Measurements from ENCODE around the gene MUSK. TPM values are rescaled to one million over a fixed set of nuclear protein-coding genes. Genes with fewer than 3 reads are reported as not detected.
"Not testable (repeated sequence)": the region's sequence is repeated elsewhere in the genome, so short reads cannot be mapped to it uniquely, and the experiment has no call there.

Gene MUSK
- polyA plus RNA-seq, 2 donors: 0.14 to 0.20 TPM

DNA sequence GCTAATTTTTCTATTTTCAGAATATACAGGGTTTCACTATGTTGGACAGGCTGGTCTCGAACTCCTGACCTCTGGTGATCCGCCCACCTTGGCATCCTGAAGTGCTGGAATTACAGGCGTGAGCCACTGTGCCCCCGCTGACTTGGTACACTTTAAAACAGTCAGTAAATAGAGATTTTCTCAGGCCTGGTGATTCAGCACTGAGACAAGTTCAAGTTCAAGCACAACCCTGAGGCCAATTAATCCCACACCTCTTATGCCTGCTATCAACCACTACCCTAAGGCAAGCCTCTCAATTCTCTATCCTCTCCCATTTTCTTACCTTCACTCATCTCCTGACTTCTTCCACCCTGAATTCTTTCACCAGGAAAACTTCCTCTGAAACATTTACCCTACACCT lies 18.9 kb downstream of the MUSK start:
- Histone ChIP-seq H3K36me3 (ENCODE audit: control insufficient read depth in 2 of 2, insufficient read depth in 2 of 2, low read length in 1 of 2) (no peaks in the 10 kb centered on the region), H3K27me3 (ENCODE audit: control insufficient read depth in 1 of 2, insufficient read depth in 2 of 2, low read length in 2 of 2) (no peaks in the 10 kb centered on the region), H3K27ac (ENCODE audit: low read depth in 2 of 2, low read length in 1 of 2) (no peak overlapping the region), H3K9me3 (ENCODE audit: control insufficient read depth in 2 of 2, insufficient read depth in 1 of 2, low read depth in 1 of 2, low read length in 1 of 2) (no peaks in the 10 kb centered on the region), H3K4me1 (ENCODE audit: control insufficient read depth in 2 of 2, insufficient read depth in 2 of 2, low read length in 1 of 2) (no peaks in the 10 kb centered on the region), H3K4me3 (ENCODE audit: low read depth in 1 of 2, low read length in 2 of 2) (no peak overlapping the region)
- WGBS, 2 donors: 62 to 74% methylated on average over 4 of the region's 4 CpGs

DNA sequence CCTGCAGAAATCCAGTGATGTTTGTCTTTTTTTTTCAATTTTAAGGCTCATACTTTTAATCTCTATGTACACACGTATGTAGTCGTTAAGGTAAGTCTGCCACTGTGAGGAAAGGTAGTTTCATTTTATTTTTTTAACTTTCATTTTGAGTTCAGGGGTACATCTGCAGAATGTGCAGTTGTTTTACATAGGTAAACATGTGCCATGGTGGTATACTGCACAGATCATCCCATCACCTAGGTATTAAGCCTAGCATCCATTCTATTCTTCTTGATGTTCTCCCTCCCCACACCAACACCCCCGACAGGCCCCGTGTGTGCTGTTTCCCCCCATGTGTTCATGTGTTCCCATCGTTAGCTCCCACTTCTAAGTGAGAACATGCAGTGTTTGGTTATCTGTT lies 19.7 kb downstream of the MUSK start:
- H3K9me3 ChIP-seq (ENCODE audit: control insufficient read depth in 2 of 2, insufficient read depth in 1 of 2, low read depth in 1 of 2, low read length in 1 of 2): no peaks in the 10 kb centered on the region
- no peak overlapping the region for H3K4me3 ChIP-seq (ENCODE audit: low read depth in 1 of 2, low read length in 2 of 2)
- H3K36me3 ChIP-seq (ENCODE audit: control insufficient read depth in 2 of 2, insufficient read depth in 2 of 2, low read length in 1 of 2): no peaks in the 10 kb centered on the region
- H3K27me3 ChIP-seq (ENCODE audit: control insufficient read depth in 1 of 2, insufficient read depth in 2 of 2, low read length in 2 of 2): no peaks in the 10 kb centered on the region
- no peak overlapping the region for H3K27ac ChIP-seq (ENCODE audit: low read depth in 2 of 2, low read length in 1 of 2)
- no peaks in the 10 kb centered on the region for H3K4me1 ChIP-seq (ENCODE audit: control insufficient read depth in 2 of 2, insufficient read depth in 2 of 2, low read length in 1 of 2)
- WGBS, 2 donors: 84 to 90% methylated on average over 5 of the region's 5 CpGs

DNA sequence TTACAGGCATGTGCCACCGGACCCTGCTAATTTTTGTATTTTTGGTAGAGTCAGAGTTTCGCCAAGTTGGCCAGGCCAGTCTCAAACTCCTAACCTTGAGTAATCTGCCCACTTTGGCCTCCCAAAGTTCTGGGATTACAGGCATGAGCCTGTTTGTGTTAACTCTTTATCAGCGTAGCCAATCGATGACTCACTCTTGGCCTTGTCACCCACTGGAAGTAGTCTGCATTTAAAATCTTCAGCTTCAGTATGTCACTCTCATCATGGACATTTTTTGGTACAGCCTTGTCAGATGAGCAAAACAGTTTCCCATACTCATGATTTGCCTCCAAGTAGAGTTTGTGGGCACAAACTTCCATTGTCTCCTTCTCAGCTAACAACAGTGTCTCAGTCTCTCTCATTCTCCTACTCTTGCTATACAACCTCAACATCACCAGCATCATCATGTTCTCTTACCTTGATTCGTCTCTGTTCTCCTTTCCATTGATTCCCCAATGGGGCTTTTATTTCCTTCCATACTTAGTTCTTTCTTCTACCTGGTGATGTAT lies 22.5 kb downstream of the MUSK start:
- H3K4me1 ChIP-seq (ENCODE audit: control insufficient read depth in 2 of 2, insufficient read depth in 2 of 2, low read length in 1 of 2): no peaks in the 10 kb centered on the region
- H3K36me3 ChIP-seq (ENCODE audit: control insufficient read depth in 2 of 2, insufficient read depth in 2 of 2, low read length in 1 of 2): no peaks in the 10 kb centered on the region
- H3K4me3 ChIP-seq (ENCODE audit: low read depth in 1 of 2, low read length in 2 of 2): no peak overlapping the region
- H3K27ac ChIP-seq (ENCODE audit: low read depth in 2 of 2, low read length in 1 of 2): no peak overlapping the region
- H3K9me3 ChIP-seq (ENCODE audit: control insufficient read depth in 2 of 2, insufficient read depth in 1 of 2, low read depth in 1 of 2, low read length in 1 of 2): no peaks in the 10 kb centered on the region
- WGBS, 2 donors: 86 to 89% methylated on average over 5 of the region's 5 CpGs
- no peaks in the 10 kb centered on the region for H3K27me3 ChIP-seq (ENCODE audit: control insufficient read depth in 1 of 2, insufficient read depth in 2 of 2, low read length in 2 of 2)

DNA sequence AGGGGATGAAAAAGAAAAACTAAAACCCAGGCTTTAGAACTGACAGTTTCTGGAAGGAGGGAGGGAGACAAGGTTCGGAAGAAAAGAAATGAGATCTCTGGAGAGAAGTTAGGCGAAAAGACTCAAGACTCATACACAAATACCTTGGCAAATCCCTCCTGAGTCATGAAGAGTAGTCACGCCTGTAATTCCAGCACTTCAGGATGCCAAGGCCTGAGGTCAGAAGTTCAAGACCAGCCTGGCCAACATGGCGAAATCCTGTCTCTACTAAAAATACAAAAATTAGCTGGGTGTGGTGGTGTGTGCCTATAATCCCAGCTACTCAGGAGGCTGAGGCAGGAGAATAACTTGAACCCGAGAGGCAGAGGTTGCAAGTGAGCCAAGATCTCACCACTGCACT lies 27.3 kb downstream of the MUSK start:
- H3K27ac ChIP-seq (ENCODE audit: low read depth in 2 of 2, low read length in 1 of 2); H3K27me3 ChIP-seq (ENCODE audit: control insufficient read depth in 1 of 2, insufficient read depth in 2 of 2, low read length in 2 of 2); H3K4me3 ChIP-seq (ENCODE audit: low read depth in 1 of 2, low read length in 2 of 2); H3K9me3 ChIP-seq (ENCODE audit: control insufficient read depth in 2 of 2, insufficient read depth in 1 of 2, low read depth in 1 of 2, low read length in 1 of 2); H3K36me3 ChIP-seq (ENCODE audit: control insufficient read depth in 2 of 2, insufficient read depth in 2 of 2, low read length in 1 of 2); H3K4me1 ChIP-seq (ENCODE audit: control insufficient read depth in 2 of 2, insufficient read depth in 2 of 2, low read length in 1 of 2): not testable (repeated sequence)
- WGBS, 2 donors: 44 to 72% methylated on average over 5 of the region's 5 CpGs

DNA sequence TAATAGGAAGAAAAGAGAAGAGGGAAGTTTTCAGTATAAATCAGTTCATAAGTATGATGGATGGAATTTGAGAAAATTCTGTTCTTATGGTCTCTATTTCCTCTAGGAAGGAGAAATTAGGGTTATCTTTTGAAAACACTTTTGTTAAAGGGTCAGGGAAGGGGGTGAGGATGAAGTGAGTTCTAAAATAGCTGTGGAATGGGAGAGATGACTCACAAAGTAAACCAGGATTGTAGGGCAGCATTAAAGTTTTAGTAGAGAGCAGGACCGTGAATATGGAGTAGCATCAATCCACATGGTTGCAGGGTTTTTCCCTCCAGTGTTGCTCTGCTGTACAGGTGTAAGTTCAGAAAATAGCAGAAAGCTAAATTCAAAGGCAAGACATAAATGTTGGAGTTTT lies 32.4 kb downstream of the MUSK start:
- Histone ChIP-seq H3K9me3 (ENCODE audit: control insufficient read depth in 2 of 2, insufficient read depth in 1 of 2, low read depth in 1 of 2, low read length in 1 of 2) (no peaks in the 10 kb centered on the region), H3K4me1 (ENCODE audit: control insufficient read depth in 2 of 2, insufficient read depth in 2 of 2, low read length in 1 of 2) (no peaks in the 10 kb centered on the region)
- WGBS, 2 donors: 53 to 54% methylated on average over 1 of the region's 1 CpG

DNA sequence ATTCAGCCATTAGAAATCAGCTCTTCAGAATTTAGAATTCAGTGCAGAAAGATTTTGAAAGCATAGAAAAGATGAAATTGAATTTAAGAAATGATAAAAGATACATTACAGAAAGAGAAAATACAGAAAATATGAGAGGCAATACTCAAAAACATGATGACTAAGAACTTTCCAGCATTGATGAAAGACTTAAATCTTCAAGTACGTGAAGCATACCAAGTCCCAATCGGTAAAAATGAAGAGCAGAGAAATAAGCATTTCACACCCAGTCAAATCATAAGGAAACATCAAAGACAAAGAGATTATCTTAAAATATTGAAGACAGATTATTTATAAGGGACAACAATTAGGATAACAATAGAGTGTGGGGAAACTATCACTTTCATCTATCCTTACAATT lies 35.1 kb downstream of the MUSK start:
- H3K9me3 ChIP-seq (ENCODE audit: control insufficient read depth in 2 of 2, insufficient read depth in 1 of 2, low read depth in 1 of 2, low read length in 1 of 2): no peaks in the 10 kb centered on the region
- H3K4me3 ChIP-seq (ENCODE audit: low read depth in 1 of 2, low read length in 2 of 2): no peak overlapping the region
- no peaks in the 10 kb centered on the region for H3K4me1 ChIP-seq (ENCODE audit: control insufficient read depth in 2 of 2, insufficient read depth in 2 of 2, low read length in 1 of 2)
- H3K27ac ChIP-seq (ENCODE audit: low read depth in 2 of 2, low read length in 1 of 2): no peak overlapping the region
- no peaks in the 10 kb centered on the region for H3K36me3 ChIP-seq (ENCODE audit: control insufficient read depth in 2 of 2, insufficient read depth in 2 of 2, low read length in 1 of 2)
- 70 to 90% methylated on average over 2 of the region's 2 CpGs for WGBS, 2 donors
- no peaks in the 10 kb centered on the region for H3K27me3 ChIP-seq (ENCODE audit: control insufficient read depth in 1 of 2, insufficient read depth in 2 of 2, low read length in 2 of 2)

More for the DNA sequence above, 32.4 kb downstream of the MUSK start:
- no peaks in the 10 kb centered on the region for H3K36me3 ChIP-seq (ENCODE audit: control insufficient read depth in 2 of 2, insufficient read depth in 2 of 2, low read length in 1 of 2)
- H3K27me3 ChIP-seq (ENCODE audit: control insufficient read depth in 1 of 2, insufficient read depth in 2 of 2, low read length in 2 of 2): no peaks in the 10 kb centered on the region
- H3K27ac ChIP-seq (ENCODE audit: low read depth in 2 of 2, low read length in 1 of 2): no peak overlapping the region
- no peak overlapping the region for H3K4me3 ChIP-seq (ENCODE audit: low read depth in 1 of 2, low read length in 2 of 2)

DNA sequence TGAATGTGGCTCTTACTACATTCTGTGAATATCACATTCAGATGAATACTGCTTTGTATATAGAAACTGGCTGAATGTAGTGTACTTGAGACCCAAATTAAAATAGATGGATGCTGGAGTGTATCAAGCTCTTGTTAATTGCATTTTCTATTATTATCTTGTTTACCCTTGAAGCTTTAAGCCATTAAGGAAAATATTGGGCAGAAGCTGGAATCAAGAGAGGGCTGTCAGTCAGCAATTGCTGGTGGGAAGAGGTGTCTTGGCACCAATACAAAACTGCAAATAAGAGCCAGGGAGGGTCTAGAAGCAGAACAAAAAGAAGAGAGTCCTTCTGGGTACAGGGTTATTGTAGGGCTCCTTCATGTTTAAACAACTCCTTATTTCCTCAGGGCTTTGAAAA lies 38.8 kb downstream of the MUSK start:
- Histone ChIP-seq H3K36me3 (ENCODE audit: control insufficient read depth in 2 of 2, insufficient read depth in 2 of 2, low read length in 1 of 2) (no peaks in the 10 kb centered on the region), H3K27ac (ENCODE audit: low read depth in 2 of 2, low read length in 1 of 2) (no peak overlapping the region)

DNA sequence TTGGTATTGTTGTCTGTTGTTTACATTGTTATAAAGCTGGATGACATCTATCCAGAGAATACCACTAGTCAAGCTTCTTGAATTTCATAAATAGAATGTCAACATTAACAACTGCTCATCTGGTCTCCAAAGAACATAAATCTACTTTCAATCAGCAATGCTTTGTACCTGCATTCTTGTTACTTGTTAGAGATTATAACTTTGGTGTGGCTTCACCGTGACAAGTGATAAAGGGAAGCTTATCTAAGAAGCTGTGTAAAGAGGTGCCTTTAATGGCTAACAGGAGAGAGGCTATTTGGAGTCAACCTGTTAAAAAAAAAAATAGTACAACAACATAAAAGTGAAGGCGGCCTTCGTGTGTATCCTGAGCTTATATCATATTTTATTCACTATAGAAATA lies 41.8 kb downstream of the MUSK start:
- no peak overlapping the region for H3K4me3 ChIP-seq (ENCODE audit: low read depth in 1 of 2, low read length in 2 of 2)
- H3K27ac ChIP-seq (ENCODE audit: low read depth in 2 of 2, low read length in 1 of 2): no peak overlapping the region
- no peaks in the 10 kb centered on the region for H3K9me3 ChIP-seq (ENCODE audit: control insufficient read depth in 2 of 2, insufficient read depth in 1 of 2, low read depth in 1 of 2, low read length in 1 of 2)
- H3K4me1 ChIP-seq (ENCODE audit: control insufficient read depth in 2 of 2, insufficient read depth in 2 of 2, low read length in 1 of 2): no peaks in the 10 kb centered on the region
- no peaks in the 10 kb centered on the region for H3K36me3 ChIP-seq (ENCODE audit: control insufficient read depth in 2 of 2, insufficient read depth in 2 of 2, low read length in 1 of 2)
- H3K27me3 ChIP-seq (ENCODE audit: control insufficient read depth in 1 of 2, insufficient read depth in 2 of 2, low read length in 2 of 2): no peaks in the 10 kb centered on the region
- WGBS, 2 donors: 78% methylated on average over 3 of the region's 3 CpGs

More for the DNA sequence above, 38.8 kb downstream of the MUSK start:
- H3K9me3 ChIP-seq (ENCODE audit: control insufficient read depth in 2 of 2, insufficient read depth in 1 of 2, low read depth in 1 of 2, low read length in 1 of 2): no peaks in the 10 kb centered on the region
- no peaks in the 10 kb centered on the region for H3K27me3 ChIP-seq (ENCODE audit: control insufficient read depth in 1 of 2, insufficient read depth in 2 of 2, low read length in 2 of 2)
- no peaks in the 10 kb centered on the region for H3K4me1 ChIP-seq (ENCODE audit: control insufficient read depth in 2 of 2, insufficient read depth in 2 of 2, low read length in 1 of 2)
- no peak overlapping the region for H3K4me3 ChIP-seq (ENCODE audit: low read depth in 1 of 2, low read length in 2 of 2)

DNA sequence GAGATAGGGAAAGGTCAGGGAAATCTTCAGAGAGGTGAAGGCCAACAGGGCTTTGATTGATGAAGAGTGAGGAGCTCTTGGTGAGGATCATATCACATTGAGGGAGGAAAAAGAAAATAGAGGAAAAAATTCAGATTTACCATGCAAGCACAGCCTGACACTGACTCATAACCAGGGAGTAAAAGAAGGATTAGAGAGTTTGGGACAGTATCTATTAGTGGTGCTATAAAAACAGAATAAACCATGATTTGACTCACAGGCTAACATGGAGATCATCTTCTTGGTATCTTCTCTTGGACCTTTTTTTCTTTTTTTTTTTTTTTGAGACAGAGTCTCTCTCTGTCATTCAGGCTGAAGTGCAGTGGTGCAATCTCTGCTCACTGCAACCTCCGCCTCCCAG lies 44.4 kb downstream of the MUSK start:
- Histone ChIP-seq H3K9me3 (ENCODE audit: control insufficient read depth in 2 of 2, insufficient read depth in 1 of 2, low read depth in 1 of 2, low read length in 1 of 2) (no peaks in the 10 kb centered on the region), H3K36me3 (ENCODE audit: control insufficient read depth in 2 of 2, insufficient read depth in 2 of 2, low read length in 1 of 2) (no peaks in the 10 kb centered on the region), H3K27me3 (ENCODE audit: control insufficient read depth in 1 of 2, insufficient read depth in 2 of 2, low read length in 2 of 2) (no peaks in the 10 kb centered on the region), H3K27ac (ENCODE audit: low read depth in 2 of 2, low read length in 1 of 2) (no peak overlapping the region), H3K4me1 (ENCODE audit: control insufficient read depth in 2 of 2, insufficient read depth in 2 of 2, low read length in 1 of 2) (no peaks in the 10 kb centered on the region), H3K4me3 (ENCODE audit: low read depth in 1 of 2, low read length in 2 of 2) (no peak overlapping the region)
- 96 to 100% methylated on average over 1 of the region's 1 CpG for WGBS, 2 donors

DNA sequence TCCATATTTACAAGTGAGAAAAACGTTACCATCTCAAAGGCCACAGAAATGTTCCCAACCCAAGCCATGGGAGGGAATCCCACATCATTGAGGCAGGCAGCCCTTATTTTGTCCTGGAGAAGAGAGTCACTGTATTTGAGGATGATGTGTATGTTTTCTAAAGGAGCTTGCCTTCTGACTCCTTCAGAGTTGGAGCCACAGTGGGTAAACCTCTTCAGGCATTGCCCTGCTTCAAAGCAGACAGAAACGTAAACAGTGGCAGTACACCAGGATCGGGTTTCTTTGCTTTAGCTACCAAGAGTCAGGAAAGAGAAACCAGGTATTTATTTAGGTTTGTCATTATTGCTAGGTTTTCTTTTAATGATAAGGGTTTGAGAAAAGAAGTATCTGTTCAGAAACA lies 45.7 kb downstream of the MUSK start:
- H3K4me3 ChIP-seq (ENCODE audit: low read depth in 1 of 2, low read length in 2 of 2): no peak overlapping the region
- H3K27ac ChIP-seq (ENCODE audit: low read depth in 2 of 2, low read length in 1 of 2): no peak overlapping the region
- H3K4me1 ChIP-seq (ENCODE audit: control insufficient read depth in 2 of 2, insufficient read depth in 2 of 2, low read length in 1 of 2): no peaks in the 10 kb centered on the region
- no peaks in the 10 kb centered on the region for H3K9me3 ChIP-seq (ENCODE audit: control insufficient read depth in 2 of 2, insufficient read depth in 1 of 2, low read depth in 1 of 2, low read length in 1 of 2)
- WGBS, 2 donors: 48 to 54% methylated on average over 3 of the region's 3 CpGs
- H3K27me3 ChIP-seq (ENCODE audit: control insufficient read depth in 1 of 2, insufficient read depth in 2 of 2, low read length in 2 of 2): no peaks in the 10 kb centered on the region
- H3K36me3 ChIP-seq (ENCODE audit: control insufficient read depth in 2 of 2, insufficient read depth in 2 of 2, low read length in 1 of 2): no peaks in the 10 kb centered on the region
